Measurements from ENCODE around the gene TTI1.

- TF ChIP-seq ELF1 (IDR thresholded peaks at IDR 0.05) (no peak), TEAD4 (IDR thresholded peaks at IDR 0.05; ENCODE audit: borderline replicate concordance, insufficient read depth) (no peak), CTCF (IDR thresholded peaks at IDR 0.05) (no peak), NFIC (IDR thresholded peaks at IDR 0.05; ENCODE audit: borderline replicate concordance) (no peak), PBX3 (IDR thresholded peaks at IDR 0.05) (no peak), USF1 (IDR thresholded peaks at IDR 0.05; ENCODE audit: borderline replicate concordance, low read depth) (no peak)
Observed at GRCh38 chr20:37938181-37938750, 95.0 kb downstream of the TTI1 start.
